Posterior vena cava (tissue), 2 donors: ENCODE results near the gene NACA2. TPM values are rescaled to one million over a fixed set of nuclear protein-coding genes. Genes with fewer than 3 reads are reported as not detected.
"Not testable (repeated sequence)": the region's sequence is repeated elsewhere in the genome, so short reads cannot be mapped to it uniquely, and the experiment has no call there.

Experiments used
- DNase-seq: peaks from one replicate; pipeline ENCODE4 v3.0.0-alpha.2; 2020; ENCODE audit warnings: low spot score
- intact Hi-C, 2 donors: fragments of 100-400 bp; cut with DNase I; formaldehyde crosslinking; loops; one replicate each; pipeline versions ENCODE4 v1.14.1 to v1.14.2; 2022 to 2023
- total RNA-seq, 2 donors: library from RNA; stranded (reverse); fragmentation: NEBNext Ultra II Directional; extraction: Animal tissue kit (Norgen Biotek cat#: 25700); gene quantifications; one replicate each; pipeline ENCODE4 v1.2.1, GENCODE V29; 2021
- donor health status: DM: yes; HTN: yes; CAD: no.
- donor health status: DM: yes; HTN: yes; CAD: no.

Gene NACA2
- total RNA-seq, 2 donors from 2014 or later: not detected

- no peak for DNase-seq
- intact Hi-C loops: no loop called here
Observed at GRCh38 chr17:61561354-61561753, 29.7 kb downstream of the NACA2 start.

DNA sequence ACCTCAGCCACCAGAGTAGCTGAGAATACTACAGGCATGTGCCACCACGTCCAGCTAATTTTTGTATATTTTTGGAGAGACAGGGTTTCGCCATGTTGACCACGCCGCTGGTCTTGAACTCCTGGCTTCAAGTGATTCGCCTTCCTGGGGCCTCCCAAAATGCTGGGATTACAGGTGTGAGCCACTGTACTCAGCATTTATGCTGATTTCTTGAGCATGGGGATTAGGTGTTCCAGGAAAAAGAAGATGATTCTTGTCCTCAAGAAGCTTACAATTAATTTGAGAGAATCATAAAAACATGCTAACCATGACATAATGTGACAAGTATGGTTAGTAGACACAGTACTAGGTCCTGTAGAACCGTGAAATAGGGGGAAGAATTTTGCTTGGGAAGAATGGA is 30.9 kb downstream of the NACA2 start:
- intact Hi-C loops: no loop called here
- no peak for DNase-seq

DNA sequence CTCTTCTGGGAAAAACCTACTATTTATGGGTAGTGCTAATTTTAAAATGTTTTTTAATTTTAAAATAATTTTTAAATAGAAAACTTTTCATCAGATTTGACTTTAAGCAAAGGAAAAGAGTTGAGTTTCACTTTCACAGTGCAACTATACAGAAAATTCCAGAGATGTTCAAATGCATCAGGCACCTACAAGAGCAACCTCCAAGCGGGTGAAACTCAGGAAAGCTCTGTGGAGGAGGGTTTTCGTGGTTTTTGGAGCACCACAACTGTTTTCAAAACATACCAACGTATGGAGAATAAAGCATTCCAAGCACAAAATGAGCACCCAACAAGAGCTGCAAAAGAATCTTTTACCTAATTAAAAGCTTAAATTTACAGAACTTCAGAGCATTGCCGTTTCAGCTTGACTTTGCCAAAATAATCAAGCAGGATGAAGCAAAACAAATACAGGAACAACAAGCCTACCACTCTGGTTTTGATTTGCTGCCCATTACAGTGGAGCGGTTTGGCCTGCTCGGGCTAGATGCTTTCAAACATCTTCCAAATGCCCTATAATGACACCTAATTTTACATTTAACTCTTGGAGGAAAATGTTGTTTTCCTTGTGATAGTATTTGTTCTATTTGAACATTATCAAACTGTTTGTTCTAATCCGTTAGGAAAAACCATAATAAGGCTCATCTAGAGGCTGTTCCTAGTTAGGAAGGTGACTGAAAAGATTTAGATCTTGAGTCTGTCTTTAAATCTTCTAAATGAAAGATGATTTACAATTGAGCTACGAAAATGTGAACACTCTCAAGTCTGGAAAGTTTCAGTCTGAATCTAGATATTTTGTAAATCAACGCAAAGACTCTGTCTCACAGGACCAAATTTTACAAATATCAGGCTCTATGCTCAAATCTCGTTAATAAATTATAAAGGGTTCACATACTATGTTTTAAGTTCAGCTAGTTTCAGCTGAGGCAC is 34.5 kb downstream of the NACA2 start:
- DNase-seq: no peak
- intact Hi-C loops: no loop called here

- no peak for DNase-seq
- intact Hi-C loops: no loop called here
Observed at GRCh38 chr17:61555127-61555566, 35.9 kb downstream of the NACA2 start.

GRCh38 chr17:61554209-61554608 is 36.8 kb downstream of the NACA2 start:
- intact Hi-C loops: loop anchor here (5.0 kb wide), 2 partner anchors 137 to 142 kb away; no protein-coding TSS in a partner anchor
- no peak for DNase-seq

DNA sequence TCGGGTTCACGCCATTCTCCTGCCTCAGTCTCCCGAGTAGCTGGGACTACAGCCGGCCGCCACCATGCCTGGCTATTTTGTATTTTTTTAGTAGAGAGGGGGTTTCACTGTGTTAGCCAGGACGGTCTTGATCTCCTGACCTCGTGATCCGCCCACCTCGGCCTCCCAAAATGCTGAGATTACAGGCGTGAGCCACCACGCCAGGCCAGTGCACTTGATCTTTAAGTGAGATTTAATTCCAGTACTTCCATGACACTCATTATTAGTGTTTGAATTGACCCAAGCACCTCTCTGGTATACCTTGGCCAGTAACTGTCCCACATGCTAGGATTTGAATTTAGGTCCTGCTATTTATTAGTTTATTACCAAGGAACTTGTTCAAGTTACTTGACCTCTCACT is 38.5 kb downstream of the NACA2 start:
- intact Hi-C loops: loop anchor here (5.0 kb wide), 2 partner anchors 135 to 140 kb away; no protein-coding TSS in a partner anchor
- DNase-seq: not testable (repeated sequence)

DNA sequence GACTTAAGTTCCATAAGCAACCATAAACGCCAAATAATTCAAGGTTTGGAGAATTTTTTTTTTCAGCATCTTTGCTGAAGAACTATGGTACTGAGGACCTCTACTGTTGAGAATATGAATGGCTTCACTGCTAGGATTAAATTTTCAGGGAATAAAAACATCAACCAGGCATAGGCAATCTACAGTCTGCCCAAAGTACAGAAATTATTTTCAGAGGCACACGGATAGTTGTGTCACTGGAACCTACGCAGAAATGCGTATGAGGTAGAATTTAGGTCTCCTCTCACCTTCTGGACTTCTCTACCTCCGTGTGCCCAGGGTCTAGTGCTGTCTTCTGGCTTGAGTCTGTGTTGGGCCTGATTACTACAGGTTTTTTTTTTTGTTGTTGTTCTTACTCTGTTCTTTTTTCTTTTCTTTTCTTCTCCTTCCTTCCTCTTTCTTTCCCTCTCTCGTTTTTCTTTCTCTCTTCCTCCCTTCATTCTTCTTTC is 39.7 kb downstream of the NACA2 start:
- intact Hi-C loops: loop anchor here (5.0 kb wide), 2 partner anchors 134 to 139 kb away; no protein-coding TSS in a partner anchor
- DNase-seq: no peak

DNA sequence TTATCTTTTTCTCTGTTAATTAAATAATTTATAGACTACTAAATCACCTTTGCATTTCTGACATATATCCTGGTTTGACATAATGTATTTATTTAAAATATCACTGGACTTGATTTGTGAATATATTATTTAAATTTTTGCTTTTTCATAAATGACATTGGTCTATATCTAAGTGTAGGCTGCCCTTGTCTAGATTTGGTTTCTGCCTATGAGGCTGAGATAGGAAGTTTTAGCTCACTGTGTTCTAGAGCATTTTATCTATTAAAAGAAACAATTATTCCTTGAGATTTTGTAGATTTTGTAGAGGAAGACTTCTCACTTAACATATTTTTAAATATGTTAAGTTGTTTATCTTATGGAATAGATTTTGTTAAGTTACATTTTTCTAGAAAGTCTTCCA is 43.9 kb downstream of the NACA2 start:
- no peak for DNase-seq

GRCh38 chr17:61545335-61545938 is 45.6 kb downstream of the NACA2 start:
- intact Hi-C loops: loop anchor here in 1 of 2 donors (5.0 to 10.0 kb wide), 2 partner anchors 91 to 548 kb away; partner anchors contain the start of gene TBX4
- no peak for DNase-seq

More for the DNA sequence above, 43.9 kb downstream of the NACA2 start:
- intact Hi-C loops: loop anchor here in 1 of 2 donors (5.0 to 10.0 kb wide), 2 partner anchors 92 to 550 kb away; partner anchors contain the start of gene TBX4

DNA sequence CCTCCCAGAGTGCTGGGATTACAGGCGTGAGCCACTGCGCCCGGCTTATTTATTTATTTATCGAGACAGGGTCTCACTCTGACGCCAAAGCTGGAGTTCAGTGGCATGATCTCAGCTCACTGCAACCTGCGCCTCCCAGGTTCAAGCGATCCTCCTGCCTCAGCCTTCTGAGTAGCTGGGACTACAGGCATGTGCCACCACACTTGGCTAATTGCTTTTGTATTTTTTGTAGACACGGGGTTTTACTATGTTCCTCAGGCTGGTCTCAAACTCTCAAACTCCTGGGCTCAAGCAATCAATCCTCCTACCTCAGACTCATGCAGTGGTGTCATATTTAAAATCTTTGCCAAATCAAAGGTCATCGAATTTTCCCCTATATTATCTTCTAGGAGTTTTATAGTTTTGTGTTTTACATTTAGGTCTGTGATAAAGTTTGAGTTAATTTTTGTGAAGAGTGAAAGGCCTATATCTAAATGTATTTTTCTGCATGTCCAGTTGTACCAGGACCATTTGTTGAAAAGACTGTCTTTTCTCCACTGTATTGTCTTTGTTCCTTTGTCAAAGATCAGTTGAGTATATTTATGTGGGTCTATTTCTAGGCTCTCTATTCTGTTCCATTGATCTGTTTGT is 47.1 kb downstream of the NACA2 start:
- no peak for DNase-seq
- intact Hi-C loops: loop anchor here in 1 of 2 donors (10.0 kb wide), 1 partner anchor 89 kb away; the partner anchor contains the start of gene TBX4

DNA sequence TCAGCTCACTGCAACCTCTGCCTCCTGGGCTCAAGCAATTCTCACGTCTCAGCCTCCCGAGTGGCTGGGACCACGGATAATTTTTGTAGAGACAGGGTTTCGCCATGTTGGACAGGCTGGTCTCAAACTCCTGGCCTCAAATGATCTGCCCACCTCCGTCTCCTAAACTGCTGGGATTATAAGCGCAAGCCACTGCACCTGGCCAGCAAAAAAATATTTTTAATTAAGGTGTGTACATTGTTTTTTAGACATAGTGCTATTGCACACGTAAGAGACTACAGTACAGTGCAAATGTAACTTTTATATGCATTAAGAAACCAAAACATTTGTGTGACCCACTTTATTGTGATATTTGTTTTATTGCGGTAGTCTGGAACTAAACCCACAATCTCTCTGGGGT is 49.0 kb downstream of the NACA2 start:
- no peak for DNase-seq
- intact Hi-C loops: loop anchor here in 1 of 2 donors (10.0 kb wide), 1 partner anchor 87 kb away; the partner anchor contains the start of gene TBX4

DNA sequence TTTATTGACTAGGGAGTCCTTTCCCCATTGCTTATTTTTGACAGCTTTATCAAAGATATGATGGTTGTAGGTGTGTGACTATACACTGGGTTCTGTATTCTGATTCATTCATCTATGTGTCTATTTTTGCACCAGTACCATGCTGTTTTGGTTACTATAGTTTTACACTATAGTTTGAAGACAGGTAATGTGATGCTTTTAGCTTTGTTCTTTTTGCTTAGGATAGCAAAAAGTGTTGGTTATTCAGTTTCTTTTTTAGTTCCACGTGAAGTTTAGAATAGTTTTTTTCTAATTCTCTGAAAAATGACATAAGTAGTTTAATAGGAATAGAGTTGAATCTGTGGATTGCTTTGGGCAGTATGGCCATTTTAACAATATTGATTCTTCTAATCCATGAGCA is 50.1 kb downstream of the NACA2 start:
- no peak for DNase-seq
- intact Hi-C loops: loop anchor here in 1 of 2 donors (10.0 kb wide), 1 partner anchor 86 kb away; the partner anchor contains the start of gene TBX4

Other genes with a start within 250 kb of the NACA2 start
- 10 to 100 TPM; 11.2 to 16.5 TPM for gene TBX2, start 191.4 kb downstream of the NACA2 start, total RNA-seq
- gene TBX4, start 138.8 kb downstream of the NACA2 start, total RNA-seq: under 1 TPM in 1 of 2 donors, not detected in 1; 0.24 TPM